ENCODE data around the gene OPCML. TPM values are rescaled to one million over a fixed set of nuclear protein-coding genes. Genes with fewer than 3 reads are reported as not detected.

The OPCML gene
- total RNA-seq, 1 donor from 2014 or later, result 4.1 TPM

- H3K36me3 Mint-ChIP-seq (ENCODE audit: low read depth, unreplicated experiment), result no peaks in the 10 kb centered on the region
- H3K4me3 Mint-ChIP-seq (ENCODE audit: unreplicated experiment), result no peak overlapping the region
- no peaks in the 10 kb centered on the region for H3K27me3 Mint-ChIP-seq (ENCODE audit: unreplicated experiment)
- peaks cover 30% of the 10 kb centered on the region for H3K4me1 Mint-ChIP-seq (ENCODE audit: unreplicated experiment)
- no peak overlapping the region for H3K27ac Mint-ChIP-seq (ENCODE audit: unreplicated experiment)
- no peak for DNase-seq (ENCODE audit: low spot score)
- no peaks in the 10 kb centered on the region for H3K9me3 Mint-ChIP-seq (ENCODE audit: unreplicated experiment)
- no peak for TF ChIP-seq CTCF (IDR thresholded peaks at IDR 0.05; ENCODE audit: unreplicated experiment)
These were observed 900.3 kb downstream of the OPCML start for GRCh38 chr11:132631989-132632388.

- no peaks in the 10 kb centered on the region for H3K9me3 Mint-ChIP-seq (ENCODE audit: unreplicated experiment)
- TF ChIP-seq CTCF (IDR thresholded peaks at IDR 0.05; ENCODE audit: unreplicated experiment), result no peak
- no peak overlapping the region for H3K4me3 Mint-ChIP-seq (ENCODE audit: unreplicated experiment)
- no peaks in the 10 kb centered on the region for H3K27me3 Mint-ChIP-seq (ENCODE audit: unreplicated experiment)
- H3K27ac Mint-ChIP-seq (ENCODE audit: unreplicated experiment), result no peak overlapping the region
- peaks cover 9% of the 10 kb centered on the region for H3K4me1 Mint-ChIP-seq (ENCODE audit: unreplicated experiment)
- DNase-seq (ENCODE audit: low spot score), result no peak
- no peaks in the 10 kb centered on the region for H3K36me3 Mint-ChIP-seq (ENCODE audit: low read depth, unreplicated experiment)
These were observed 904.3 kb downstream of the OPCML start for GRCh38 chr11:132627981-132628380.

DNA sequence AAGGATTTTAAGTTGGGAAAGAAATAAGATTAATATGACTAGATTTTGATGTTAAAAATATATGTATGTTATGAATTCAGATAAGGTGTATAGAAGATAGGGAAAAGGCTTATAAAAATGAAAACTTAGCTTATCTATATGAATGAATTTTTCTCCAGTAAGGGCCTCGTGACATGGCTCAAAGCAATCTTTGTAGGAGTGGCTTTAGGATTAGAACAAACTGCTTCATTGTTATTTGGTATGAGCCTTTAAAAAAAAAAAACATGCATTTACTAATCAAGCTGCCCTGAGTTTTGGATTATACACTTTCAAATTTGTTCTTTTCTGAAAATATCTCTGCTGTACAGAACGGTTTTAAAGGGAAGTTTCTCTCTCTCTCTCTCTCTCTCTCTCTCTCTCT, 905.9 kb downstream of the OPCML start:
- no peaks in the 10 kb centered on the region for H3K27me3 Mint-ChIP-seq (ENCODE audit: unreplicated experiment)
- H3K27ac Mint-ChIP-seq (ENCODE audit: unreplicated experiment), result no peak overlapping the region
- no peak overlapping the region for H3K4me3 Mint-ChIP-seq (ENCODE audit: unreplicated experiment)
- DNase-seq (ENCODE audit: low spot score), result no peak
- TF ChIP-seq CTCF (IDR thresholded peaks at IDR 0.05; ENCODE audit: unreplicated experiment), result no peak
- H3K9me3 Mint-ChIP-seq (ENCODE audit: unreplicated experiment), result no peaks in the 10 kb centered on the region
- no peaks in the 10 kb centered on the region for H3K36me3 Mint-ChIP-seq (ENCODE audit: low read depth, unreplicated experiment)
- peaks cover 9% of the 10 kb centered on the region for H3K4me1 Mint-ChIP-seq (ENCODE audit: unreplicated experiment)

GRCh38 chr11:132623511-132623910, 908.8 kb downstream of the OPCML start:
- Mint-ChIP-seq H3K27ac (ENCODE audit: unreplicated experiment) (no peak overlapping the region), H3K36me3 (ENCODE audit: low read depth, unreplicated experiment) (no peaks in the 10 kb centered on the region), H3K9me3 (ENCODE audit: unreplicated experiment) (no peaks in the 10 kb centered on the region), H3K27me3 (ENCODE audit: unreplicated experiment) (no peaks in the 10 kb centered on the region), H3K4me3 (ENCODE audit: unreplicated experiment) (no peak overlapping the region), H3K4me1 (ENCODE audit: unreplicated experiment) (peaks cover 6% of the 10 kb centered on the region)
- no peak for DNase-seq (ENCODE audit: low spot score)
- TF ChIP-seq CTCF (IDR thresholded peaks at IDR 0.05; ENCODE audit: unreplicated experiment), result no peak

DNA sequence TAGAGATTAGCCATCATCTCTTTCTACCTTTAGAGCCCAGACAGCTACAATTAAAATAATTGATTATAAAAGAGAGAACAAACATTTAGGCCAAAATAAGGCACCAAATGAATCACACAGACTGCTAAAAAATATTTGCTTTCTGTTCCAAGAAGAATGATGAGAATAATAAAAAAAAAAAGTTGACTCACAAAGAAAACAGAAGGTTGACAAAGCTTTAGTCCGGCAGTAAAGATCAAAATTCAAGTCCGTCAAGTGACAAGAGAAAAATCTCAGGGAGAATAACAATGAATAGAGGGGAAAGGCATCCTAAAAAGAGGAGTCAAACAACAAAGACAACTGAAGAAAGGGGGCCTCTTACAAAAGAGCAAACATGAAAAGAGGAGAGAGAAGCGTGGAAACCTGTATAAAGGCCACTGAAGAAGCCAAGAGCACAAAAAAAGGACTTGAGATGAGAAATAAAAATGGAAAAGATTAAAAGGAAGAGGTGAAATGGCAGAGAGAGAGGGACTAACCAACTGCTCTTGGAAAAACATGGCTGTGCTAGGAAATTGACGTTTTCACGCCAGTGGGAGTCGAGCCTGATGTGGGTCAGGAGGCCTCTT, 910.2 kb downstream of the OPCML start:
- no peaks in the 10 kb centered on the region for H3K9me3 Mint-ChIP-seq (ENCODE audit: unreplicated experiment)
- H3K27me3 Mint-ChIP-seq (ENCODE audit: unreplicated experiment), result peaks cover under 1% of the 10 kb centered on the region
- peaks cover 8% of the 10 kb centered on the region for H3K4me1 Mint-ChIP-seq (ENCODE audit: unreplicated experiment)
- no peak overlapping the region for H3K4me3 Mint-ChIP-seq (ENCODE audit: unreplicated experiment)
- no peak for TF ChIP-seq CTCF (IDR thresholded peaks at IDR 0.05; ENCODE audit: unreplicated experiment)
- H3K27ac Mint-ChIP-seq (ENCODE audit: unreplicated experiment), result no peak overlapping the region
- no peak for DNase-seq (ENCODE audit: low spot score)
- H3K36me3 Mint-ChIP-seq (ENCODE audit: low read depth, unreplicated experiment), result no peaks in the 10 kb centered on the region
